Peyer's patch (tissue), 4 donors: ENCODE data around the gene CDC42BPA. TPM values are rescaled to one million over a fixed set of nuclear protein-coding genes. Genes with fewer than 3 reads are reported as not detected.
A peak's percentile ranks its signal among the peaks of the same experiment; 100 is the strongest.

Experiments
- DNase-seq, 3 donors: peaks; one replicate each; pipeline ENCODE4 v3.0.0-alpha.2; 2017 to 2019
- H3K27ac ChIP-seq, 4 donors: fragments of 200-600 bp; sonication (generic); one replicate each; pipeline ENCODE4 v1.5.1; 2016 to 2019
- H3K27me3 ChIP-seq, 2 donors: fragments of 200-600 bp; sonication (generic); one replicate each; pipeline ENCODE4 v1.5.1; 2019
- H3K36me3 ChIP-seq, 3 donors: fragments of 200-600 bp; sonication (generic); one replicate each; pipeline ENCODE4 v1.5.1; 2016 to 2019
- H3K4me1 ChIP-seq, 4 donors: fragments of 200-600 bp; sonication (generic); one replicate each; pipeline ENCODE4 v1.5.1; 2016 to 2019
- H3K4me3 ChIP-seq, 4 donors: fragments of 200-600 bp; sonication (generic); 1 replicate in 3 of 4; 2 replicates in 1 of 4; pipeline ENCODE4 v1.5.1; 2016 to 2019; ENCODE audit warnings: mild to moderate bottlenecking in 1 of 4
- H3K9me3 ChIP-seq, 4 donors: fragments of 200-600 bp; sonication (generic); one replicate each; pipeline ENCODE4 v1.5.1; 2016 to 2019; ENCODE audit warnings: mild to moderate bottlenecking in 1 of 4
- CTCF ChIP-seq, 6 experiments: fragments of 450-650 bp in 4 of 6; fragments of 200-600 bp in 2 of 6; sonication (generic) in 1 of 6; IDR thresholded peaks; one replicate each; pipeline ENCODE4 v1.5.1; 2017 to 2019; ENCODE audit warnings: antibody characterized with exemption in 6 of 6, mild to moderate bottlenecking in 3 of 6, moderate library complexity in 1 of 6
- POLR2A ChIP-seq, 2 donors: fragments of 450-650 bp; IDR thresholded peaks; one replicate each; pipeline ENCODE4 v1.5.1; 2017; ENCODE audit warnings: antibody characterized with exemption in 2 of 2, mild to moderate bottlenecking in 2 of 2, moderate library complexity in 2 of 2
- total RNA-seq, 4 donors: library from RNA; depleted of rRNA; stranded (reverse); fragments of >200 nt; gene quantifications; one replicate each; pipeline ENCODE4 v1.1.0, GENCODE V29; 2016

CDC42BPA gene
- total RNA-seq, 4 donors from 2014 or later = 49.3 to 107 (median 53.9) TPM

GRCh38 chr1:227227761-227228160 is 90.5 kb downstream of the CDC42BPA start:
- TF ChIP-seq CTCF (IDR thresholded peaks at IDR 0.05) (no peak), POLR2A (IDR thresholded peaks at IDR 0.05) (no peak)
- no peaks in the 10 kb centered on the region for H3K4me1 ChIP-seq
- no peaks in the 10 kb centered on the region for H3K27me3 ChIP-seq
- DNase-seq = no peak
- H3K4me3 ChIP-seq = no peak overlapping the region
- no peaks in the 10 kb centered on the region for H3K36me3 ChIP-seq
- H3K9me3 ChIP-seq = no peaks in the 10 kb centered on the region
- no peak overlapping the region for H3K27ac ChIP-seq

- Histone ChIP-seq H3K9me3 (no peaks in the 10 kb centered on the region), H3K27ac (no peak overlapping the region), H3K4me3 (no peak overlapping the region), H3K36me3 (no peaks in the 10 kb centered on the region), H3K4me1 (no peaks in the 10 kb centered on the region), H3K27me3 (no peaks in the 10 kb centered on the region)
- TF ChIP-seq CTCF (IDR thresholded peaks at IDR 0.05) (no peak), POLR2A (IDR thresholded peaks at IDR 0.05) (no peak)
- no peak for DNase-seq
Measured at GRCh38 chr1:227225715-227226346, 92.5 kb downstream of the CDC42BPA start.

- Histone ChIP-seq H3K27me3 (no peaks in the 10 kb centered on the region), H3K9me3 (no peaks in the 10 kb centered on the region), H3K4me1 (peaks cover 0 to 11% (median 2%) of the 10 kb centered on the region in 4 donors), H3K36me3 (no peaks in the 10 kb centered on the region), H3K4me3 (no peak overlapping the region), H3K27ac (no peak overlapping the region)
- TF ChIP-seq POLR2A (IDR thresholded peaks at IDR 0.05) (no peak), CTCF (IDR thresholded peaks at IDR 0.05) (no peak)
- no peak for DNase-seq
Measured at GRCh38 chr1:227223171-227223806, 95.0 kb downstream of the CDC42BPA start.

- Histone ChIP-seq H3K4me1 (peaks cover 0 to 11% (median 2%) of the 10 kb centered on the region in 4 donors), H3K36me3 (no peaks in the 10 kb centered on the region), H3K4me3 (no peak overlapping the region), H3K27ac (peak overlapping the region in 2 of 4 donors; percentile 2 to 38), H3K9me3 (no peaks in the 10 kb centered on the region), H3K27me3 (no peaks in the 10 kb centered on the region)
- no peak for DNase-seq
- TF ChIP-seq CTCF (IDR thresholded peaks at IDR 0.05) = peak in 1 of 6 experiments; percentile 8
- no peak for TF ChIP-seq POLR2A (IDR thresholded peaks at IDR 0.05)
Measured at GRCh38 chr1:227219715-227220292, 98.5 kb downstream of the CDC42BPA start.

- DNase-seq = peak in 1 of 3 donors; percentile 55
- H3K27ac ChIP-seq = peak overlapping the region in 2 of 4 donors; percentile 2 to 38
- TF ChIP-seq CTCF (IDR thresholded peaks at IDR 0.05) (no peak), POLR2A (IDR thresholded peaks at IDR 0.05) (no peak)
Measured at GRCh38 chr1:227218870-227219573, 99.3 kb downstream of the CDC42BPA start.

More at GRCh38 chr1:227218870-227219573, 99.3 kb downstream of the CDC42BPA start:
- H3K27me3 ChIP-seq = no peaks in the 10 kb centered on the region
- peaks cover 0 to 11% (median 2%) of the 10 kb centered on the region in 4 donors for H3K4me1 ChIP-seq
- no peaks in the 10 kb centered on the region for H3K36me3 ChIP-seq
- no peaks in the 10 kb centered on the region for H3K9me3 ChIP-seq
- H3K4me3 ChIP-seq = no peak overlapping the region
